Measurements from ENCODE around the gene CWC22.
"Not testable (repeated sequence)": the region's sequence is repeated elsewhere in the genome, so short reads cannot be mapped to it uniquely, and the experiment has no call there.

CWC22 gene

DNA sequence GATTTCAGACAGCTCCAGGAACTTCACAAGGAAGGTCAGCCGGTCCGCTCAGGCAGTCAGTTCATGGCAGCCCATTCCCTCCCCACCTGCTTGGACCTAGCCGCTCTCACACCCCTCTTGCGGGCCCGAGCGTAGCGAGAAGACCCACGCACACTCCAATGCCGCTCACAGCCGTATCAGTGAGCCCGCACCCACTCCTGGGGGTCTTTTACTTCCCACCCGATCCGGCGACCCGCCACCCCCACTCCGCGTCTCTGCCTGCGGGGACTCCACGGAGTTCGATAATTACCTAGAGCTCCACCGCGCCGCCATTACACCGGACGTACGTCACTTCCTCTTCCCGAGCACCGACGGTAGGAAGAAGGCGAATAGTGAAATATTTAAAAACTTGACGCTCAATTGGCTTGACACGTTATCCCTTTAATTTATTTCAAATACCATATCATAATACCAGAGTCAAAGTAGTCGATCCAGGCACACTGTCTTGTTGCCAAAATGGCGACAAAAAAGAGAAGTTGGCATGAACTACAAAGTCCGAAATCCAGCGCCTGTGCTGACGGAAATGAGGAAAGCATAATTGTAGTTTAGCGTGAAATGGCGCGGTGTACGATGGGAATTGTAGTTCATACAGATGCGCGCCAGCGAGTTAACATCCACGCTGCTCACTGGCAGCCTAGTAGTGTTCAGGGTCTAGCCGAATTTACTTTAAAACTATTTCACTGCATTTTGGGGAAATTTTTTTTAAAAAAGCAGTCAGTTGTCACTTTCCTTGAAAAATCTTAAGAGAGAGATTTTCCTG is at the start of gene CWC22:
CWC22 (minus strand) TSS at position 517 of the 799 bp plus-strand sequence. CDS start 13,956 bp downstream, outside the sequence.
- no peak for TF ChIP-seq Cebpa-rat (IDR thresholded peaks at IDR 0.05)
- H3K4me3 ChIP-seq = peak within 1 kb of the TSS; percentile 86
- H3K9ac ChIP-seq = peak within 1 kb of the TSS; percentile 97
- no peaks in the 10 kb centered on the region for H3K9me3 ChIP-seq
- no peaks in the 10 kb centered on the region for H3K27me3 ChIP-seq
- peak within 1 kb of the TSS; percentile 65 for H3K4me2 ChIP-seq
- H4K20me1 ChIP-seq = peaks cover 16% of the 10 kb centered on the region; the same call in 1 of the 2 replicates
- H3K4me1 ChIP-seq = peaks cover 33% of the 10 kb centered on the region
- peak within 1 kb of the TSS; percentile 96 for H3K27ac ChIP-seq
- no peaks in the 10 kb centered on the region for H3K36me3 ChIP-seq

DNA sequence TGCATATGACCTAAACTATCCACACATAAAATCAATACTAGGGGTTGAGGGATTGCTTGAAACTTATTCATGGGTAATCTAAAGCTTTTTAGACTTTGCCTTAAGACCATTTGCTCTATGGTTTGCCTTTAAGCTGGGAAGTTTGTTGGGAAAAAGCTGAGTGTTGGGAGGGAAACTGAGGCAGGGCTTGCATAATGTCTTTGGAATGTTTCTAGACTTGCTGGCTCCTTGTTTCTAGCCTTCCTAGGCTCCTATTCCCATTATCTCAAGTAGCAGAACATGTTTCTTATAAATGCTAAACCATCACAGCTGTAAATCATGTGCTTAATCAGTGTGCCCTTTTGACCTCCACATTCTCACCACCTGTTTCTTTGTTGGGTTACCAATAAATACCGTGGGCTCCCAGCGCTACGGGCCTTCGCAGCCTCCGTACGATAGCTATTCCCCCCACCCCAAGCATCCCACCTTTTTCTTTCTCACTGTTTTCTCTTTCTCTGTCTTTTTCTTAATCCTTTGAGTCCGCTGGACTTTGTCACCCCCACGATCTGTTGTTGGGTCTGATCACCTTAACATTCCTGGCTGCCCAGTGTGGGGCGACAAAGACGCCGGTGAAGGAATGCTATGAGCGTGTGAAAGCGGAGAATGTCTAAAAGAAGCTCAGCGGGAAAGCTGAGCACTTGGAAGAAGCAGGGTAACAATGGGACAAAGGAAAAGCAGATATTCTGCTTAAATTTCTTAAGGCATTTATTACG is 49.4 kb upstream of the CWC22 start:
- TF ChIP-seq Cebpa-rat (IDR thresholded peaks at IDR 0.05) = no peak
- no peaks in the 10 kb centered on the region for H3K36me3 ChIP-seq
- H3K9me3 ChIP-seq = no peaks in the 10 kb centered on the region
- H3K4me1 ChIP-seq = no peaks in the 10 kb centered on the region
- no peak overlapping the region for H3K27ac ChIP-seq
- no peak overlapping the region for H3K4me2 ChIP-seq
- H4K20me1 ChIP-seq = no peaks in the 10 kb centered on the region
- no peaks in the 10 kb centered on the region for H3K27me3 ChIP-seq
- H3K4me3 ChIP-seq = no peak overlapping the region
- no peak overlapping the region for H3K9ac ChIP-seq

DNA sequence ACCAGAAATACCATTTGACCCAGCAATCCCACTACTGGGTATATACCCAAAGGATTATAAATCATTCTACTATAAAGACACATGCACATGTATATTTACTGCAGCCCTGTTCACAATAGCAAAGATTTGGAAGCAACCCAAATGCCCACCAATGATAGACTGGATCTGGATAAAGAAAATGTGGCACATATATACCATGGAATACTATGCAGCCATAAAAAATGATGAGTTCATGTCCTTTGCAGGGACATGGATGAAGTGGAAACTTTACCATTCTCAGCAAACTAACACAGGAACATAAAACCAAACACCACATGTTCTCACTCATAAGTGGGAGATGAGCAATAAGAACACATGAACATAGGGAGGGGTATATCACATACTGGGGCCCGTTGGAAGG is 47.5 kb upstream of the CWC22 start:
- not testable (repeated sequence) for H3K4me1 ChIP-seq, H3K27me3 ChIP-seq, H3K27ac ChIP-seq, H3K9me3 ChIP-seq, H3K9ac ChIP-seq, H3K4me2 ChIP-seq, H4K20me1 ChIP-seq, H3K36me3 ChIP-seq, H3K4me3 ChIP-seq

DNA sequence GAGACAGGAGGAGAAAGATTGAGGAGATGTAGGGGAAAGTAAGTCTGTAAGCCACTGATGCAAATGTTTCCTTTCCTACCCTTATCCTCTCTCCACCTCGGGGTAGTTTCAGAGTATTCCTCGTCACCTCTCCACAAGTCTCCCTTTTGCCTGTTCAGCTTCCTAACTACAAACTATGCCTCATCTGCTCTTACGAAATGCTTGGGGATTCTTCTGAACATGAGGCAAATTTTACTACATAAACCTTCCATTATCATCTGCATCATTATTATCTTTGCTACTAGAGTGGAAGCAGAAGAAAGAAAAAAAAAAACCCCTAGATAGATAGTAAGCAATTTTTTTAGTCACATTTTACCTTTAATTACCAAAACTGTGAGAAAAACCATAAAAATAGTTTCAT is 43.1 kb upstream of the CWC22 start:
- H3K4me3 ChIP-seq = no peak overlapping the region
- no peaks in the 10 kb centered on the region for H4K20me1 ChIP-seq
- H3K27me3 ChIP-seq = no peaks in the 10 kb centered on the region
- no peak overlapping the region for H3K9ac ChIP-seq
- no peaks in the 10 kb centered on the region for H3K36me3 ChIP-seq
- H3K4me2 ChIP-seq = no peak overlapping the region
- no peaks in the 10 kb centered on the region for H3K4me1 ChIP-seq
- H3K27ac ChIP-seq = no peak overlapping the region
- TF ChIP-seq Cebpa-rat (IDR thresholded peaks at IDR 0.05) = no peak
- no peaks in the 10 kb centered on the region for H3K9me3 ChIP-seq

DNA sequence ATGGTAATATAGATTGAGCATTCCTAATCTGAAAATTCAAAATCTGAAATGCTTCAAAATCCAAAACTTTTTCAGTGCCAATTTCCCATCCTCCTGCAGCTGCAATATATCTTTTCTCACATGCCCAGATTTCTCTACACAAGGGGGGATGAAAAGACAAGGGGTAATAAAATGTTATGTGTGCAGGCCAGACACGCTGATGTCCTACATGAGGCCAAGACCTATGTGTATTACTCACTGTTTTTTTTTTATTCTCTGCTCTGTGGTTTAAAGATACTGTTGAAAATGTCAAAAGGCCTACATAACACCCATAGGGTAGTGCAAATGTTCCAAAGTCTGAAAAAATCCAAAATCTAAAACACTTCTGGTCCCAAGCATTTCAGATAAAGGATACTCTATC is 41.2 kb upstream of the CWC22 start:
- no peaks in the 10 kb centered on the region for H3K36me3 ChIP-seq
- no peaks in the 10 kb centered on the region for H3K9me3 ChIP-seq

DNA sequence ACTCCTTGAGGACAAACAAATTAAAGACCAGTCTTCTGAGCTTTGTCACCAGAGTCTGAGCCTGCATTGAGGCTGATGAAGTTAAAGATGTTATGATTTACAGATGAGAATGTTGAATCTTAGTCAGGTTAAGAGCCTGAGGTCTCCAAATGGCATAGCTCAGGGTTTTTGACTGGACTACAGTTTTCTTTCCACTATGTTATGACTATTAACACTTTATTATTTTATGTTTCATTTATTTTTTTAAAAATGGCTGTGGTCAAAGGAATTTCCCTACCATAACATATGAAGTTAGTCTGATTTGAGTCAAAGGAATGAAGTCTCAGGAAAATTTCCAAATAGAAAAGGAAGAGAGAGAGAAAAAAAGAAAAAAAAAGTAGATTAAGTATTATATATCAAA is 39.7 kb upstream of the CWC22 start:
- H3K36me3 ChIP-seq = no peaks in the 10 kb centered on the region
- no peaks in the 10 kb centered on the region for H3K9me3 ChIP-seq
- no peaks in the 10 kb centered on the region for H3K4me1 ChIP-seq
- no peak overlapping the region for H3K4me2 ChIP-seq
- H3K27ac ChIP-seq = no peak overlapping the region
- no peak overlapping the region for H3K4me3 ChIP-seq
- no peaks in the 10 kb centered on the region for H4K20me1 ChIP-seq
- TF ChIP-seq Cebpa-rat (IDR thresholded peaks at IDR 0.05) = no peak
- no peaks in the 10 kb centered on the region for H3K27me3 ChIP-seq
- H3K9ac ChIP-seq = no peak overlapping the region

More for the DNA sequence above, 41.2 kb upstream of the CWC22 start:
- Histone ChIP-seq H3K4me1 (no peaks in the 10 kb centered on the region), H3K4me3 (no peak overlapping the region), H3K4me2 (no peak overlapping the region), H4K20me1 (no peaks in the 10 kb centered on the region), H3K27ac (no peak overlapping the region), H3K9ac (no peak overlapping the region), H3K27me3 (no peaks in the 10 kb centered on the region)
- no peak for TF ChIP-seq Cebpa-rat (IDR thresholded peaks at IDR 0.05)

DNA sequence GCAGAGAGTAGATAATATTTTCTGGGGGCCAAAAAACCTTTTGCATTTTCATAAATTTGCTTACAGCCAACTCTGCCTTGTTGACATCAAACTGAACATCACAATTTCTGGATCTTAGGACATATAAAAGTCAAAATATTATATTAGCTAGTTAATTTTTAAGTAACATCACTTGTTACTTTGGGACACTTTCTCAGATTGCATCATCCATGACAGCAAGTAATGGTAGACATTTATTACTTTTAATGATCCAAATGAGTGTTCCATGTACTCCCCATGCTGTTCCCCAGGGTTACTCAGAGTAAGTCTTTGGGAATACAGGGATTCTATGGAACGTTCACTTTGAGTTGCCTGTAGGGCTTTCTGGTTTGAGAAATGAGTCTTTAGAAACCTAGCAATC is 39.1 kb upstream of the CWC22 start:
- no peak overlapping the region for H3K9ac ChIP-seq
- no peaks in the 10 kb centered on the region for H3K9me3 ChIP-seq
- H3K4me3 ChIP-seq = no peak overlapping the region
- H3K4me2 ChIP-seq = no peak overlapping the region
- H3K27ac ChIP-seq = no peak overlapping the region
- H3K4me1 ChIP-seq = no peaks in the 10 kb centered on the region
- no peaks in the 10 kb centered on the region for H4K20me1 ChIP-seq
- no peak for TF ChIP-seq Cebpa-rat (IDR thresholded peaks at IDR 0.05)
- no peaks in the 10 kb centered on the region for H3K36me3 ChIP-seq
- no peaks in the 10 kb centered on the region for H3K27me3 ChIP-seq

DNA sequence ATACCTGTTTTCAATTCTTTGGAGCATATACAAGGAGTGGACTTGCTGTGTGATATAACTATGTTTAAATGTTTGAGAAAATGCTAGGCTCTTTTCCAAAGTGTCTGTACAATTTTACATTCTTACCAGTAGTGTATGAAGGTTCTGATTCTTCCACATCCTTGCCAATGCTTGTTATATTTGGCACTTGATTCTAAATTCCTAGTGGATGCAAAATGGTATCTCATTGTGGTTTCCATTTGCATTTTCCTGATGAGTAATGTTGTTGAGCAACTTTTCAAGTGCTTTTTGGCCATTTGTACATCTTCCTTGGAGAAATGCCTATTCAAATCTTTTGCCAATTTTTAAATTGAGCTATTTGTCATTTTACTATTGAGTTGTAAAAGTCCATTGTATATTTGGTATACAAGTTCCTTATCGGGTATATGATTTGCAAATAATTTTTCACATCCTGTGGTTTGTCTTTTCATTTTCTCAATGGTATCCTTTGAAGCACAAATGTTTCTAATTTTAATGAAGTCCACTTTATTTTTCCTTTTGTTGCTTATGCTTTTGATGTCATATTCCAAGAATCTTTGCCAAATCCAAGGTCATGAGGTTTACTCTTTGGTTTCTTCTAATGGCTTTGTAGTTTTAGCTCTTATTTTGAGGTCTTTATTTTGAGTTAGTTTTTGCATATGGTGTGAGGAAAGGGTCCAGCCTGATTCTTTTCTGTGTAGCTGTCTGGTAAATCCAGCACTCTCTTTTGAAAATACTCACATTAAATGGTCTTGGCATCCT is 33.2 kb upstream of the CWC22 start:
- H3K9ac ChIP-seq = no peak overlapping the region
- H3K27me3 ChIP-seq = no peaks in the 10 kb centered on the region
- no peak overlapping the region for H3K4me3 ChIP-seq
- H4K20me1 ChIP-seq = no peaks in the 10 kb centered on the region
- H3K27ac ChIP-seq = no peak overlapping the region
- H3K4me1 ChIP-seq = no peaks in the 10 kb centered on the region
- H3K4me2 ChIP-seq = no peak overlapping the region
- no peaks in the 10 kb centered on the region for H3K9me3 ChIP-seq
- no peaks in the 10 kb centered on the region for H3K36me3 ChIP-seq
- no peak for TF ChIP-seq Cebpa-rat (IDR thresholded peaks at IDR 0.05)

DNA sequence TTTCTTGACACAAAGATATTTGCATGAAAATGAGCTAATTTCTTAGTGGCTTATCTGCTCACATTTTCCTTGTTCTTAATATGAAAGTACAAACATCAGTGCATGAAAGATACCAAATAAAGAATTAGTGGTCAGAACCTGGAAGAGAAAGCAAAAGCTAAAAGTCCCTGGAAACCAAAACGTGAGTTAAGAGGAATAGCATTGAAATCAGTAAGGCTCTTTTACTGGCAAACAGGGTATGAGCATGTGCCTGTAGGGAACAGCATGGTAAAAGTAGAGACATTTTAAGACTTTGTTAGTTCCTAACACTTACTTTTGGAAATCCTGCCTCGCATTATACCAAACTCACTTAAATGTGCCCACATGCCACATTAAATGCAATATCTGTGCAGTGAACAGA is 31.9 kb upstream of the CWC22 start:
- no peaks in the 10 kb centered on the region for H3K9me3 ChIP-seq
- no peak overlapping the region for H3K4me2 ChIP-seq
- no peaks in the 10 kb centered on the region for H4K20me1 ChIP-seq
- no peaks in the 10 kb centered on the region for H3K27me3 ChIP-seq
- no peak for TF ChIP-seq Cebpa-rat (IDR thresholded peaks at IDR 0.05)
- no peaks in the 10 kb centered on the region for H3K36me3 ChIP-seq
- no peaks in the 10 kb centered on the region for H3K4me1 ChIP-seq
- H3K9ac ChIP-seq = no peak overlapping the region
- no peak overlapping the region for H3K27ac ChIP-seq
- H3K4me3 ChIP-seq = no peak overlapping the region
